ENCODE measurements around the gene FARP2.

The FARP2 gene

DNA sequence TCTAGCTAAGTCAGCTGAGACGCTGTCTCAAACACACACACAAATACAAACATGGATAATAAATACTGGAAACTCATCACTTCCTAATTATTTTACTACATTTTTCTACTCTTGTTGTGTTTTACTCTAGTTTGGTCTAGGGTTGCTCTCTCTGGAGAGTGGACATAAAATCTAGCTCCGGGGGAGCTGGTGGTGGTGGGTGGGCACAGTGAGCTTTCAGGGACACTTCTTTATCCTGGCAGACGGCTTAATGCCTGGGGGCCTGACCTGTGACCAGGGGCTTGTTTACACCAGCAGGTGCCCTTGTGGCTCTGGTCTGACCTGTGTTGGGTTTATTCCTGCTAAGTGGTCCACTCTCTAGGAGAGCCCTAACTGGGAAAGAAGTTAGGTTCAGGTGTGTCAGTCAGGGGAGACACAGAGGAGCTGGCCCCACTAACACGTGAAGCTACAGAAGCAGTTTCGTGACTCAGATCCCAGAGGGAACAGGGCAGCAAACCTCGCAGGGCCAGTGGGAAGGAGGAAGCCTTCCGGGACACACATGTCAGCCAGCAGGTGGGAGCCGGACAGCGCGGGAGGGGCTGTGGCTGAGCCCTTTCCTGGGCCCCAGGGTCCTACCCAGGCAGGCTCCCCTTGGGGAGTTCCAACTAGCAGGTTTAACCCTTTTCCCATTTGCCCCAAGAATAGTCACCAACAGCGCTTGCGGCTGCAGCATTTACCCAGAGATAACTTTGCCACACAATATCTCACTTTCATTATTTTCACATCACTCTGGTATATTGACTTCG, 180.0 kb downstream of the FARP2 start:
- DNase-seq = no peak

DNA sequence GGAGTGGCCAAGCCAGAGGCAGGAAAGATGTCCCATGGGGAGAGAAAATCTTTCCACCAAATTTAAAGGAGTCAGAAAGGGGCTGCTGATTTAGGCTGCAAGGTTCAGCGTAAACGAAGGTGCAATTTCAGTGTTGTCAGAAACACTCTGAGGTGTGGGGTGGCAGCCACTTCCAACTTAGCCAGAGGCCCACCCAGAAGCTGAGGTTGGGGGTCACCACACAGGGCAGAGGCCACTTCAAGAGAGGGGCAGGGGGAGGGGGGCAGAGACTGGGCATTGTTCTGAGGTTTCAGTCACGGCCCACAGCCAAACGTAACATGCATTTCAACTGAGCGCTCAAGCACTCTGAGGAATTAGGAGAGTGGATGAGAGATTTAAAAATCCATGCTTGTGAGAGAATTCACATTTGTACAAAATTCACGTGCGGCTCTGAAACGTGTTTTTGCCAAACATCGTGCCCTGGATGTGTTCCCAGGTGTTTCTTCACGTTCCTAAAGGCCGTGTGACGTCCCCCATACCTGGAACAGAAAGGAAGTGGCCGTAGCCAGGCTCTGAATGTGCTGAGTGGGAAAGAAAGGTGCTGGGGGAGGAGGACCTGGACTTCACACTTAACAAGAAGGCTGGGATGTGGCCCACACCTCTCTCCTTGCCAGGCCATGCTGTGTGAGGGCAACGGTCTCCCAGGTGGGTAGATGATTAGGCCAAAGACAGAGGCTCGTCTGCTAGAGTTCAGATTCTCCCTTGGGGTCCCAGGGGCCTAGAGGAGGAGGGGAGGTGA, 182.9 kb downstream of the FARP2 start:
- DNase-seq = no peak

DNA sequence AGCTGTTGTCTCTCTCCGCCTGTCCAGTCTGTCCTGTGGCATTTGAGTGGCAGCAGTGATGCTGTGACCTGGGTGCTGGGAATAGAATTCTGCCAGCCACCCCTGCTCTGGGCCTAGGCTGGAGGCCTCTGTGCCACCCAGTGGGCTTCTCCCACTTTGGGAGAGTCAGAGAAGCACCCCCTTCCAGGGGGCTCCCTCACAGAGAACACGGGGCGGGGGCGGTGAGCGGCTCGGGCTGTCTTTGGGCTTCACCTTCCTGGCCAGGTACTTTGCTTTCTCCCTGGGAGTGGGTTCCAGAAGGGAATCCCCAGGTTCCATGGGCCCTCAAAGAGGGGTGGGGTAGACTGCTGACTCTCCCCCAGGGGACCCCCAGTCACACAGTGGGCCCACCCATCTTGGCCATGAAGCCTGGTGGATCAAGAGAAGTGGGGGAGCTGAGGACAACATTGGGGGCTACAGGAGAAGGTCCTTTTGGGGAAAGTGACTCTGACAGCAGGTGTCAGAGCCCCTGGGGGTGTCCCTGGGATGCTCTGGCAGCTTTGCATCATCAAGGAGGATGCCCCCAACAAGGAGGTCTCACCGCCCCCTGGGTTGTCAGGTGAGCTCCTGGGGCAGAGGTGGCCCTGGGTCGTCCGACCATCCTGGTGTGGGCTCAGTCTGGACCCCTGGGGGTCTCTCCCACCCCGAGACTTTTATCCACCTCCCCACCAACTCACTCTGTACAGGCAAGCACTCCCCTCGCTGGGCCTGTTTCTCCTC, 183.7 kb downstream of the FARP2 start:
- DNase-seq = no peak

DNA sequence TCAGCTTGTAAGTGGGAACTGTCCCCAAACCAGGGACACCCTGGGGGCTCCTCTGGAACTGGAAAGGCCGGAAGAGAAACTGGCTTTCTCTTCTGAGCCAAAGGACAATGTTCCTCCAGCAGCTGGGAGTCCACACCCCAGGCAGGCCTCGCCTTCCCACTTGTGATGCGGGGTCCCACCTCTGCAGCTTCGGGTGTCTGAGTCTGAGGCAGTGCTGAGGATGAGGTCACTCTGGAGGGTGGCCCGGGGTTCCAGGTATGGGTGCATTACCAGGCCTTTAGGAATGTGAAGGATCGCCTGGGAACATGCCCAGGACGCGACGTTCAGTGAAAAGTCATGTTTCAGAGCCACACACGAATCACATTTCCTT, 184.3 kb downstream of the FARP2 start:
- DNase-seq = no peak

DNA sequence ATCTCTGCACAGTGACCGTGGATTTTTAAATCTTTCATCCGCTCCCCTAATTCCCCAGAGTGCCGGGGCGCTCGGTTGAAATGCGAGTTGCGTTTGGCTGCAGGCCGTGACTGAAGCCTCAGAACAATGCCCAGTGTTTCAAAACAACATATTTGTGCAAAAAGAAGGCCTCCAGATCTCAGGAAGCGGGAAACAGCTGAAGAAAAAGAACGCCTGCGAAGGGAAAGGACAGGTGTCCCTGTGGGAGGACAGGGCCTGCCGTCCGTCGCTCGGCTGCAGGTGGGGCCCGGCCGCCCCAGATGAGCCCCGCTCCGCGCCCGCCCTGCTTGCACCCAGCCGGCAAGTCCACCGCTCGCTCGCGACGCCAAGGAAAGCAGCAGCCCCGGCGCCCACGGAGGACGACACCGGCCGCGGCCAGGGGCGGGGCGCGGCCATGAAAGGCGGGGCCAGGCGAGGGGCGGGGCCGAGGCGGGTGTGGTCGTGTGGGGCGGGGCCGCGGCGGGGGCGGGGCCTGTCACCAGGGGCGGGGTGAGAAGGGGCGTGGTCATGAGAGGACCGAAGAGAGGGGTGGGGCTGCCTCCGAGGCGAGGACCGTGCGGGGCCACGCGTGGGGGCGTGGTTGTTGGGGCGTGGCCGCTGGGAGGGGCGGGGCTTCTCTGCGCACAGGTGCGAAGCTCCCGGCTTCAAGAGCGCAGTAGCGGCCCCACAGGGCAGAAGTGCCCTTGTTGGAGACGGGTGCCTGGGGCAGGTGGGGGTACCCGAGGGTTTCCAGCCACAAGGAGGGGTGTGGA, 184.9 kb downstream of the FARP2 start:
- peak; percentile 51 for DNase-seq

DNA sequence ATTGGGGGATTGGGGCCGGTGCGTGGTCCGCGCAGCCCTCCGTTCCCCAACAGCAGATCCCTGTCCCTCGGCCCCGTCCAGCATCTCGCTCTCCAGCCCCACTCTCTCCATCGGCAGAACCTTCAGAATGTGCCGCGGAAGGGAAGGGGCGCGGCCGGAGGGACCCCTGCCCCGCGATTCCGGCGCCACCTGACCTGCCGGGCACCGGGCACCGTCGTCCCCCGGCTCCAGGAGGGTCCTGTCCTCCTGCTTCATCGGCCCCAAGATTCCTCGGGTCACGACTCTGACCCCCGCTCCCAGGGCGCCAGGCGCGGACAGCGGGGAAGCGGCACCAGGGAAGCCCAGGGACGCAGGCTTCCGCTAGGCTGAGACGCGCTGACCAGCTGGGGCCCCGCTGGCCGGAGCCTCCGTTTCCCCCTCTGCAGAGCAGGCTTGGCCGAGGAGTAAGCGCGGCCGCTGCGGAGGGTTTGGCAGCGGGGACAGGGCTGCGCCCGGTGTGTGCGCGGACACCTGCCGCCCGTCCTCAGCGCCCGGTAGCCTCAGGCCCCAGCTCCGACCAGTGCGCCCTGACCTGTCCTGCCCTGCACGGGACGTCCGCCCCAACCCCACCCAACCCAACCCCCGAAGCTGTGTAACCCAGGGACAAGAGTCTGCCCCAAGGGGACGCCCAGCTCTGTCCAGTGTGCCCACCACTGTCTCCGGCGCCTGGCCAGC, 185.6 kb downstream of the FARP2 start:
- no peak for DNase-seq

DNA sequence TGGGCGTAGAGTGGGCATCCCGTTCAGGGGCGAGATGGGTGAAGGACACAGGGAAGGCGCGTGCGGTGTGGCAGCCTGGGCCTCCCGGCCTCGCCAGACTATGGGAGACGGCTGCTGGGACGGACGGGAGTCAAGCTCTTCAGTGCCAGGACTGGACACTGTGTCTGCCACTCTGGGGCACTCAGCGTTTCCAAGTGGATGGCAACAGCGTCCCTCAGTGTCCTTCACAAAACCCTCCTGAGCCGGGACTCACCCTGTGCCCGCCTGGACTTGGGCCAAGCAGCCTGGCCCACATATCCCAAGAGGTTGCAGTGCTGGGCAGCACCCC, 186.2 kb downstream of the FARP2 start:
- DNase-seq = no peak
